K562 (cell line): ENCODE data around the gene SIX1. TPM values are rescaled to one million over a fixed set of nuclear protein-coding genes. Genes with fewer than 3 reads are reported as not detected.

Source experiments
- ATAC-seq: fragments of 200-7000 bp; cut with Tn5 transposase; 3 replicates; pipeline ENCODE4 v1.9.1; 2020; ENCODE audit warnings: moderate library complexity
- BruUV-seq: library from RNA; stranded (reverse); fragments of 400-500 nt; replicated peaks from 2 replicates; lab custom pipeline; 2021; lab: Mats Ljungman, UMichigan
- CTCF ChIA-PET: fragments of 300-600 bp; formaldehyde crosslinking; extraction: SDS; loops from one replicate; lab custom pipeline; 2021; ENCODE audit warnings: low intra/inter-chr PET ratio; lab: Yijun Ruan, JAX
- POLR2A ChIA-PET: fragments of 300-600, 350-650 bp; sonication (Branson Sonifier 250); formaldehyde crosslinking; extraction: SDS; loops from one replicate; lab custom pipeline; 2021; ENCODE audit warnings: antibody characterized with exemption, inconsistent platforms; lab: Yijun Ruan, JAX
- DNase-seq, 4 experiments: peaks; one replicate each; pipeline versions ENCODE4 v3.0.0 to v3.0.0-alpha.2; 2011 to 2018; ENCODE audit warnings: low spot score in 3 of 4, mixed read lengths in 3 of 4; ENCODE audit errors: extremely low read depth in 1 of 4
- FAIRE-seq: peaks from 2 replicates; lab custom pipeline; 2011; peaks lifted over from hg19 to GRCh38; lab: Jason Lieb, UNC
- H2AFZ ChIP-seq: 2 replicates; pipeline ENCODE4 v1.6.0; 2011; ENCODE audit warnings: low read depth, low read length, control low read depth, inconsistent platforms
- H3K27ac ChIP-seq: fragments of 200-600 bp; 3 replicates; pipeline ENCODE4 v1.8.0; 2011; ENCODE audit warnings: low read depth, mild to moderate bottlenecking, control low read depth, inconsistent platforms, low read length, moderate library complexity, mixed read lengths; ENCODE audit errors: extremely low read depth
- H3K27me3 ChIP-seq, 2 experiments: fragments of 300-600 bp in 1 of 2; 2 replicates in 1 of 2; 3 replicates in 1 of 2; pipeline versions ENCODE4 v1.6.0 to v1.8.0; 2011; ENCODE audit warnings: inconsistent platforms in 2 of 2, low read length in 2 of 2, mild to moderate bottlenecking in 1 of 2, mixed read lengths in 1 of 2, moderate library complexity in 1 of 2; ENCODE audit not compliant: control insufficient read depth in 2 of 2, insufficient read depth in 2 of 2
- H3K36me3 ChIP-seq: fragments of 300-600 bp; 3 replicates; pipeline ENCODE4 v1.8.0; 2011; ENCODE audit warnings: mild to moderate bottlenecking, low read length, inconsistent platforms; ENCODE audit not compliant: control insufficient read depth, insufficient read depth
- H3K4me1 ChIP-seq, 2 experiments: fragments of 200-600 bp in 1 of 2; replicated peaks in 1 of 2; 2 replicates in 1 of 2; 3 replicates in 1 of 2; pipeline versions ENCODE4 v1.5.1 to v1.8.0; 2011; ENCODE audit warnings: inconsistent platforms in 2 of 2, low read length in 2 of 2, mild to moderate bottlenecking in 1 of 2, mixed read lengths in 1 of 2, moderate library complexity in 1 of 2; ENCODE audit not compliant: control insufficient read depth in 2 of 2, insufficient read depth in 2 of 2
- H3K4me2 ChIP-seq: 2 replicates; pipeline ENCODE4 v1.6.1; 2011; ENCODE audit warnings: low read length, control low read depth, inconsistent platforms, mixed read lengths; ENCODE audit not compliant: insufficient read depth
- H3K4me3 ChIP-seq: fragments of 200-600 bp; sonication (generic), shearing (Covaris generic); 2 replicates; pipeline ENCODE4 v1.5.1; 2016; ENCODE audit warnings: control low read depth, inconsistent platforms
- H3K79me2 ChIP-seq: fragments of 200-600 bp; 3 replicates; pipeline ENCODE4 v1.8.0; 2011; ENCODE audit warnings: low read length, inconsistent platforms; ENCODE audit not compliant: control insufficient read depth, insufficient read depth
- H3K9ac ChIP-seq, 2 experiments: 2 replicates each; pipeline versions ENCODE4 v1.6.0 to v1.6.1; 2011; ENCODE audit warnings: low read depth in 2 of 2, low read length in 2 of 2, control low read depth in 1 of 2, inconsistent platforms in 1 of 2, mild to moderate bottlenecking in 1 of 2, mixed read lengths in 1 of 2; ENCODE audit not compliant: insufficient read depth in 1 of 2
- H3K9me1 ChIP-seq: one replicate; pipeline ENCODE4 v1.6.0; 2011; ENCODE audit warnings: inconsistent platforms, mild to moderate bottlenecking, low read length, moderate library complexity; ENCODE audit not compliant: control insufficient read depth, insufficient read depth
- H3K9me3 ChIP-seq: replicated peaks from 2 replicates; pipeline ENCODE4 v1.5.1; 2011; ENCODE audit warnings: low read depth, low read length, inconsistent platforms; ENCODE audit not compliant: control insufficient read depth, insufficient read depth
- H4K20me1 ChIP-seq: replicated peaks from 2 replicates; pipeline ENCODE4 v1.6.1; 2011; ENCODE audit warnings: low read length, inconsistent platforms, mixed read lengths; ENCODE audit not compliant: control insufficient read depth, insufficient read depth
- HDGF ChIP-seq: fragments of 450-650 bp; IDR thresholded peaks from 2 replicates; pipeline ENCODE4 v1.6.1; 2016
- WGBS: fragments of 100-300 bp; shearing (Covaris generic); methylation state at CpG from one replicate; pipeline ENCODE4 v1.1.6; 2016; ENCODE audit warnings: low coverage, mixed read lengths; ENCODE audit not compliant: insufficient coverage; ENCODE audit errors: missing lambda C conversion rate; 5-methylcytosine and 5-hydroxymethylcytosine counted together
- in situ Hi-C: fragments of 300-500 bp; cut with MboI; formaldehyde crosslinking; loops from 4 replicates; pipeline ENCODE4 v1.15.0; 2018; ENCODE audit warnings: inconsistent platforms, mixed read lengths
- intact Hi-C: fragments of 100-400 bp; cut with micrococcal nuclease; formaldehyde crosslinking; loops from 2 replicates; pipeline ENCODE4 v1.14.2; 2022
- polyA plus RNA-seq, 8 experiments: library from polyadenylated mRNA; depleted of rRNA in 4 of 8; stranded (reverse) in 5 of 8; unstranded in 3 of 8; fragments of >200 nt; fragmentation: Nextera tagmentation in 2 of 8; fragmentation: Illumina TruSeq in 1 of 8; extraction: Ambion mirVana in 2 of 8; extraction: Trizol in 1 of 8; gene quantifications; 2 replicates each; pipeline versions ENCODE4 v1.2.1 to v1.2.3, GENCODE V29; 2011 to 2014; ENCODE audit warnings: inconsistent platforms in 1 of 8, missing spikeins in 1 of 8
- total RNA-seq, 7 experiments: library from RNA; depleted of rRNA in 6 of 7; stranded (reverse); fragments of >200 nt in 6 of 7; fragmentation: Illumina TruSeq in 2 of 7; extraction: Trizol in 2 of 7; gene quantifications; 2 replicates each; pipeline versions ENCODE4 v1.2.1 to v1.2.3, GENCODE V29; 2011 to 2021; ENCODE audit warnings: low replicate concordance in 1 of 7
- TF ChIP-seq, protein P1 (sequence below), 3 experiments: IDR thresholded peaks in 2 of 3; conservative IDR thresholded peaks in 1 of 3; 2 replicates each; pipeline ENCODE4 v1.5.1; 2011 to 2012; ENCODE audit warnings: low read length in 3 of 3, mild to moderate bottlenecking in 3 of 3, control low read depth in 2 of 3, improper control_type of control experiment in 1 of 3, inconsistent platforms in 1 of 3, low read depth in 1 of 3, mixed read lengths in 1 of 3, moderate library complexity in 1 of 3; ENCODE audit not compliant: insufficient read depth in 2 of 3

Gene SIX1
- total and polyA plus RNA-seq, 9 of the 15 experiments (the other 6 are each of a cell fraction or from before 2014, with no cell fraction given): 0.27 to 0.80 (median 0.45) TPM

DNA sequence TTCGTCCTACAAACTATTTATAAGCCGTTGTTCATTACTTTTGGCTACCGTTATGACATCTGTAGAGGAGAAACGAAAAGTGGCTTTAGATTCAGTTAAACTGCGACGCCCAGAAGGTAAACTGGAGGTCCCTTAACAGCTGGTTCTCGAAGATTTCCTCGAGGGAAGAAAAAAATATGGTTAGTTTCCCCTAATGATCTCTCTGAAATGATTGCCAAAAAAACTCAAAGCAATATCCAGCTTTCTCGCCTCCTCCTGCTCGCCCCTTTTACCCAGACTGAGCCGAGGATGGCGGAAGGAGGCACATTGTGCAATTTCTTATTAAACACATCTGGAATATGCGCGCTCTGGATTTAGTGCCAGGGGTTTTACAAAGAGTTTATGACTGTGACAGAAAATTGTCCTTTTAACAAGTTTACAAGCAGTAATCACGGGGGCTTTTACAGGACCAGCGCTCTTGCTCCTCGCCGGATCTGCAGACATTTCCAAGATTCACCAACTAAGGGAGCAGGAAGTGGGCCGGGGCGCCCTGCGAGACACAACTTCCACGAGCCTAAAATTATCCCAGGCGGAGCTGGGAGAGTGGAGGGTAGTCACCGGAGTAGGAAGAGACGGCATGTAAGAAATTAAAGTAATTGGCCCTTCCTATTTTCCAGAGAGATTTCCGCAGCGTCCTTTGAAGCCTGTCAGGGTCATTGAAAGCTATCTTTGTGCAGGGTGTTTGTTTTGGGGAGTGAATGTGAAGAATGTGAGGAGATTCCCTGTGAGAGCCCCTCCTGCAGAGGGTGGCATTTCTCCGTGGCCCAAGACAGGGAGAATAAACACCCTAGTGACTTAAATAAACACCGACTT, 5.6 kb downstream of the SIX1 start:
- no peaks in the 10 kb centered on the region for H3K9me3 ChIP-seq
- ChIA-PET POLR2A (interaction anchor here (0.6 to 1.1 kb wide), 2 partner anchors 337 to 346 kb away, joined by 3 read pairs; partner anchors contain the start of genes SLC38A6 and TRMT5), CTCF (no interaction called here)
- intact Hi-C loops: no loop called here
- no peak overlapping the region for H3K4me3 ChIP-seq
- BruUV-seq: no TSS peak
- TF ChIP-seq, protein P1, sequence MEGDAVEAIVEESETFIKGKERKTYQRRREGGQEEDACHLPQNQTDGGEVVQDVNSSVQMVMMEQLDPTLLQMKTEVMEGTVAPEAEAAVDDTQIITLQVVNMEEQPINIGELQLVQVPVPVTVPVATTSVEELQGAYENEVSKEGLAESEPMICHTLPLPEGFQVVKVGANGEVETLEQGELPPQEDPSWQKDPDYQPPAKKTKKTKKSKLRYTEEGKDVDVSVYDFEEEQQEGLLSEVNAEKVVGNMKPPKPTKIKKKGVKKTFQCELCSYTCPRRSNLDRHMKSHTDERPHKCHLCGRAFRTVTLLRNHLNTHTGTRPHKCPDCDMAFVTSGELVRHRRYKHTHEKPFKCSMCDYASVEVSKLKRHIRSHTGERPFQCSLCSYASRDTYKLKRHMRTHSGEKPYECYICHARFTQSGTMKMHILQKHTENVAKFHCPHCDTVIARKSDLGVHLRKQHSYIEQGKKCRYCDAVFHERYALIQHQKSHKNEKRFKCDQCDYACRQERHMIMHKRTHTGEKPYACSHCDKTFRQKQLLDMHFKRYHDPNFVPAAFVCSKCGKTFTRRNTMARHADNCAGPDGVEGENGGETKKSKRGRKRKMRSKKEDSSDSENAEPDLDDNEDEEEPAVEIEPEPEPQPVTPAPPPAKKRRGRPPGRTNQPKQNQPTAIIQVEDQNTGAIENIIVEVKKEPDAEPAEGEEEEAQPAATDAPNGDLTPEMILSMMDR (IDR thresholded peaks at IDR 0.05 in 2 of 3, conservative IDR thresholded peaks at IDR 0.05 in 1 of 3; ENCODE audit: insufficient read depth in 2 of 3, low read depth in 1 of 3, low read length in 3 of 3): 0 out of 6 replicates have a peak, but pooled peaks of 1 of the 3 experiments have one; percentile 8
- no peak for TF ChIP-seq HDGF
- H3K9ac ChIP-seq: no peak overlapping the region
- no peak for DNase-seq
- ATAC-seq: no peak
- no peak overlapping the region for H3K4me2 ChIP-seq
- no peaks in the 10 kb centered on the region for H3K36me3 ChIP-seq
- FAIRE-seq: no peak
- no peak overlapping the region for H2AFZ ChIP-seq
- H4K20me1 ChIP-seq: no peaks in the 10 kb centered on the region
- no peaks in the 10 kb centered on the region for H3K27me3 ChIP-seq
- H3K9me1 ChIP-seq: no peaks in the 10 kb centered on the region
- no peak overlapping the region for H3K27ac ChIP-seq
- in situ Hi-C loops: no loop called here
- H3K79me2 ChIP-seq: no peaks in the 10 kb centered on the region
- peaks cover 0 to 10% of the 10 kb centered on the region in 2 experiments; a peak in 2 of 5 replicates for H3K4me1 ChIP-seq
- WGBS: 37% methylated on average over 16 of the region's 29 CpGs
